CD4-positive, alpha-beta T cell treated with Interleukin-2 at 100 ng/mL for 4 hours (primary cell): Measurements from ENCODE around the gene PABPC4L.
"Not testable (repeated sequence)": the region's sequence is repeated elsewhere in the genome, so short reads cannot be mapped to it uniquely, and the experiment has no call there.

Experiments
- DNase-seq: peaks from one replicate; pipeline ENCODE4 v3.0.0-alpha.2; 2020; ENCODE audit warnings: low spot score

PABPC4L gene

GRCh38 chr4:134201216-134202161, at the start of gene PABPC4L:
TSS of gene PABPC4L (minus strand) at chr4:134201789. CDS start at chr4:134201019, 770 bp downstream.
- no peak for DNase-seq

- no peak for DNase-seq
Observed at GRCh38 chr4:134251322-134251721, 49.7 kb upstream of the PABPC4L start.

- DNase-seq: no peak
Observed at GRCh38 chr4:134243742-134244713, 42.4 kb upstream of the PABPC4L start.

GRCh38 chr4:134219043-134219442, 17.5 kb upstream of the PABPC4L start:
- no peak for DNase-seq

GRCh38 chr4:134216411-134216810, 14.8 kb upstream of the PABPC4L start:
- DNase-seq: no peak

GRCh38 chr4:134215620-134216344, 14.2 kb upstream of the PABPC4L start:
- DNase-seq: no peak

GRCh38 chr4:134207955-134208354, 6.4 kb upstream of the PABPC4L start:
- DNase-seq: not testable (repeated sequence)

GRCh38 chr4:134202166-134202956, 772 bp upstream of the PABPC4L start:
- DNase-seq: no peak

- DNase-seq: no peak
Observed at GRCh38 chr4:134200811-134201215, 776 bp downstream of the PABPC4L start.

- no peak for DNase-seq
Observed at GRCh38 chr4:134189949-134190348, 11.6 kb downstream of the PABPC4L start.

- DNase-seq: no peak
Observed at GRCh38 chr4:134189480-134189879, 12.1 kb downstream of the PABPC4L start.

- DNase-seq: no peak
Observed at GRCh38 chr4:134178706-134179105, 22.9 kb downstream of the PABPC4L start.

- DNase-seq: no peak
Observed at GRCh38 chr4:134174271-134174670, 27.3 kb downstream of the PABPC4L start.

- DNase-seq: no peak
Observed at GRCh38 chr4:134160211-134160610, 41.4 kb downstream of the PABPC4L start.

GRCh38 chr4:134154097-134154496, 47.5 kb downstream of the PABPC4L start:
- DNase-seq: no peak

GRCh38 chr4:134147941-134148340, 53.6 kb downstream of the PABPC4L start:
- no peak for DNase-seq
